ENCODE results near the gene RTRAF. TPM values are rescaled to one million over a fixed set of nuclear protein-coding genes. Genes with fewer than 3 reads are reported as not detected.

The RTRAF gene
- total RNA-seq, 1 donor from 2014 or later, result 225 TPM

Other genes starting within 250 kb of the RTRAF start
- 10.3 TPM for gene GNG2, start 128.9 kb upstream of the RTRAF start, total RNA-seq
- 41.3 TPM for gene NID2, start 79.5 kb downstream of the RTRAF start, total RNA-seq

Data from left ventricle myocardium superior (tissue), 1 donor.